H9 (cell line): ENCODE data around the gene ERCC2. TPM values are rescaled to one million over a fixed set of nuclear protein-coding genes. Genes with fewer than 3 reads are reported as not detected.

Experiments
- DNase-seq: peaks from one replicate; pipeline ENCODE4 v3.0.0-alpha.2; 2017
- H2AFZ ChIP-seq: one replicate; pipeline ENCODE4 v1.6.1; 2013; ENCODE audit warnings: mild to moderate bottlenecking, low read length, control low read depth, moderate library complexity
- H2AK5ac ChIP-seq: 2 replicates; pipeline ENCODE4 v1.6.1; 2013; ENCODE audit warnings: low read length, control low read depth, mixed read lengths; ENCODE audit not compliant: insufficient read length
- H2BK120ac ChIP-seq: one replicate; pipeline ENCODE4 v1.6.1; 2013; ENCODE audit warnings: low read depth, mild to moderate bottlenecking, low read length, control low read depth, inconsistent platforms; ENCODE audit not compliant: poor library complexity, severe bottlenecking
- H2BK12ac ChIP-seq: 2 replicates; pipeline ENCODE4 v1.6.1; 2013; ENCODE audit warnings: low read length, control low read depth, mixed read lengths, low read depth; ENCODE audit not compliant: insufficient read length
- H2BK15ac ChIP-seq: 2 replicates; pipeline ENCODE4 v1.6.1; 2013; ENCODE audit warnings: low read depth, low read length, control low read depth
- H2BK20ac ChIP-seq: one replicate; pipeline ENCODE4 v1.6.1; 2013; ENCODE audit warnings: low read depth, mild to moderate bottlenecking, low read length, control low read depth, inconsistent platforms; ENCODE audit not compliant: poor library complexity, severe bottlenecking
- H2BK5ac ChIP-seq: 2 replicates; pipeline ENCODE4 v1.6.1; 2013; ENCODE audit warnings: low read length, control low read depth, mixed read lengths; ENCODE audit not compliant: insufficient read length
- H3K14ac ChIP-seq: 2 replicates; pipeline ENCODE4 v1.6.1; 2013; ENCODE audit warnings: low read length, control low read depth; ENCODE audit not compliant: insufficient read depth
- H3K18ac ChIP-seq: 2 replicates; pipeline ENCODE4 v1.6.1; 2013; ENCODE audit warnings: low read depth, mild to moderate bottlenecking, mixed read lengths, low read length, control low read depth; ENCODE audit not compliant: insufficient read length
- H3K23ac ChIP-seq: 2 replicates; pipeline ENCODE4 v1.6.1; 2013; ENCODE audit warnings: low read length, control low read depth, mixed read lengths, low read depth; ENCODE audit not compliant: insufficient read length
- H3K23me2 ChIP-seq: 2 replicates; pipeline ENCODE4 v1.6.1; 2013; ENCODE audit warnings: low read depth, mild to moderate bottlenecking, mixed read lengths, low read length, control low read depth; ENCODE audit not compliant: insufficient read length, poor library complexity, severe bottlenecking
- H3K27ac ChIP-seq: 2 replicates; pipeline ENCODE4 v1.5.1; 2013; ENCODE audit warnings: low read length, control low read depth, mixed read lengths, low read depth; ENCODE audit not compliant: insufficient read length
- H3K27me3 ChIP-seq: 2 replicates; pipeline ENCODE4 v1.6.1; 2013; ENCODE audit warnings: low read length, control low read depth, inconsistent platforms; ENCODE audit not compliant: insufficient read depth
- H3K4ac ChIP-seq: 2 replicates; pipeline ENCODE4 v1.6.1; 2013; ENCODE audit warnings: low read depth, mild to moderate bottlenecking, control low read depth, inconsistent platforms, low read length, moderate library complexity
- H3K4me1 ChIP-seq: 2 replicates; pipeline ENCODE4 v1.6.1; 2013; ENCODE audit warnings: low read length, control low read depth, inconsistent platforms; ENCODE audit not compliant: insufficient read depth
- H3K4me2 ChIP-seq: 2 replicates; pipeline ENCODE4 v1.6.1; 2013; ENCODE audit warnings: low read length, control low read depth, mixed read lengths; ENCODE audit not compliant: insufficient read length, insufficient read depth
- H3K56ac ChIP-seq: 2 replicates; pipeline ENCODE4 v1.6.1; 2013; ENCODE audit warnings: low read depth, mild to moderate bottlenecking, mixed read lengths, low read length, control low read depth; ENCODE audit not compliant: insufficient read length
- H3K79me1 ChIP-seq: 2 replicates; pipeline ENCODE4 v1.6.1; 2013; ENCODE audit warnings: low read depth, mild to moderate bottlenecking, moderate library complexity, low read length, control low read depth, inconsistent platforms; ENCODE audit not compliant: insufficient read depth, poor library complexity, severe bottlenecking
- H3K79me2 ChIP-seq: 2 replicates; pipeline ENCODE4 v1.6.1; 2013; ENCODE audit warnings: low read length, control low read depth, inconsistent platforms; ENCODE audit not compliant: insufficient read depth
- H3K9ac ChIP-seq: 2 replicates; pipeline ENCODE4 v1.6.1; 2013; ENCODE audit warnings: low read length, control low read depth, mixed read lengths; ENCODE audit not compliant: insufficient read length; ENCODE audit errors: extremely low read depth
- H3K9me3 ChIP-seq: one replicate; pipeline ENCODE4 v1.6.1; 2013; ENCODE audit warnings: low read depth, low read length, inconsistent platforms; ENCODE audit not compliant: control insufficient read depth
- H3T11ph ChIP-seq: one replicate; pipeline ENCODE4 v1.6.1; 2013; ENCODE audit warnings: mild to moderate bottlenecking, low read length, control low read depth, inconsistent platforms
- H4K20me1 ChIP-seq: one replicate; pipeline ENCODE4 v1.6.1; 2013; ENCODE audit not compliant: control insufficient read depth, insufficient read length, insufficient read depth
- H4K5ac ChIP-seq: 2 replicates; pipeline ENCODE4 v1.6.1; 2013; ENCODE audit warnings: low read depth, mild to moderate bottlenecking, mixed read lengths, low read length, control low read depth; ENCODE audit not compliant: insufficient read length
- H4K8ac ChIP-seq: replicated peaks from 2 replicates; pipeline ENCODE4 v1.6.1; 2013; ENCODE audit warnings: low read length, control low read depth, mixed read lengths, low read depth; ENCODE audit not compliant: insufficient read length
- H4K91ac ChIP-seq: 2 replicates; pipeline ENCODE4 v1.6.1; 2013; ENCODE audit warnings: low read depth, mild to moderate bottlenecking, moderate library complexity, mixed read lengths, low read length, control low read depth; ENCODE audit not compliant: insufficient read length
- H3K27ac Mint-ChIP-seq, 3 experiments: 2 replicates in 2 of 3; 3 replicates in 1 of 3; pipeline ENCODE4 v1.8.0; 2020 to 2021; ENCODE audit warnings: mixed read lengths in 3 of 3, mild to moderate bottlenecking in 1 of 3, moderate library complexity in 1 of 3
- H3K27me3 Mint-ChIP-seq: 2 replicates; pipeline ENCODE4 v1.8.0; 2021; ENCODE audit warnings: low read depth, mild to moderate bottlenecking, moderate library complexity, mixed read lengths
- H3K36me3 Mint-ChIP-seq, 3 experiments: 2 replicates in 2 of 3; 3 replicates in 1 of 3; pipeline ENCODE4 v1.8.0; 2020 to 2021; ENCODE audit warnings: low read depth in 3 of 3, mixed read lengths in 3 of 3; ENCODE audit not compliant: insufficient read depth in 1 of 3
- H3K4me1 Mint-ChIP-seq, 2 experiments: 2 replicates each; pipeline ENCODE4 v1.8.0; 2020; ENCODE audit warnings: mixed read lengths in 2 of 2
- H3K4me3 Mint-ChIP-seq, 2 experiments: 2 replicates in 1 of 2; 3 replicates in 1 of 2; pipeline ENCODE4 v1.8.0; 2020 to 2021; ENCODE audit warnings: mild to moderate bottlenecking in 2 of 2, mixed read lengths in 2 of 2, moderate library complexity in 1 of 2
- H3K9me3 Mint-ChIP-seq, 2 experiments: 2 replicates in 1 of 2; 3 replicates in 1 of 2; pipeline ENCODE4 v1.8.0; 2020; ENCODE audit warnings: mild to moderate bottlenecking in 2 of 2, mixed read lengths in 2 of 2, moderate library complexity in 1 of 2
- CTCF ChIP-seq: fragments of 200-600 bp; sonication (generic); conservative IDR thresholded peaks from 3 replicates; pipeline ENCODE4 v1.8.0; 2021; ENCODE audit warnings: antibody characterized with exemption, mild to moderate bottlenecking
- WGBS: extraction: QIAGEN DNeasy Blood & Tissue Kit; methylation state at CpG from one replicate; pipeline ENCODE4 v1.1.7; 2013; ENCODE audit warnings: missing lambda C conversion rate, low lambda C conversion rate, mixed read lengths; ENCODE audit not compliant: insufficient read length; ENCODE audit errors: extremely low coverage; 5-methylcytosine and 5-hydroxymethylcytosine counted together
- total RNA-seq: library from RNA; stranded (reverse); gene quantifications from 2 replicates; pipeline ENCODE4 v1.2.1, GENCODE V29; 2021

ERCC2 gene
- total RNA-seq, 1 experiment from 2014 or later: 98.7 TPM

GRCh38 chr19:45355402-45355801, 15.0 kb downstream of the ERCC2 start:
- Histone ChIP-seq H2AK5ac (no peak overlapping the region), H3K27ac (no peak overlapping the region), H3K4me1 (no peaks in the 10 kb centered on the region), H2BK12ac (no peak overlapping the region), H3K4me2 (no peak overlapping the region), H2BK5ac (no peak overlapping the region), H2BK20ac (no peak overlapping the region), H3K9ac (no peak overlapping the region), H4K8ac (no peak overlapping the region), H3K56ac (no peak overlapping the region), H3K4ac (no peak overlapping the region), H4K5ac (no peak overlapping the region), H3K9me3 (no peaks in the 10 kb centered on the region), H3K27me3 (no peaks in the 10 kb centered on the region), H2BK15ac (no peak overlapping the region), H2BK120ac (no peak overlapping the region), H3K23me2 (no peaks in the 10 kb centered on the region), H3K14ac (no peak overlapping the region; the same call in 1 of the 2 replicates), H4K91ac (no peak overlapping the region), H3K18ac (no peak overlapping the region), H2AFZ (no peak overlapping the region), H3T11ph (no peak overlapping the region), H4K20me1 (no peaks in the 10 kb centered on the region), H3K79me1 (no peaks in the 10 kb centered on the region), H3K79me2 (no peaks in the 10 kb centered on the region), H3K23ac (no peak overlapping the region)
- Mint-ChIP-seq H3K27me3 (no peaks in the 10 kb centered on the region; the same call in 1 of the 2 replicates), H3K9me3 (no peaks in the 10 kb centered on the region), H3K27ac (no peak overlapping the region), H3K4me1 (no peaks in the 10 kb centered on the region), H3K36me3 (peaks cover 58 to 92% (median 88%) of the 10 kb centered on the region in 3 experiments; a peak in 6 of 7 replicates), H3K4me3 (no peak overlapping the region)
- no CpG with 5 or more reads among the region's 9 CpGs for WGBS
- no peak for DNase-seq
- TF ChIP-seq CTCF: no peak
